Measurements from ENCODE around the gene OPN1MW. TPM values are rescaled to one million over a fixed set of nuclear protein-coding genes. Genes with fewer than 3 reads are reported as not detected.
"Not testable (repeated sequence)": the region's sequence is repeated elsewhere in the genome, so short reads cannot be mapped to it uniquely, and the experiment has no call there.

The OPN1MW gene
- total RNA-seq, 5 donors from 2014 or later (not counting 1 experiment from before 2014, with no cell fraction given) = not detected

GRCh38 chrX:154142386-154142785, 40.0 kb upstream of the OPN1MW start:
- ATAC-seq (replicated peaks in 1 of 4) (no peak), DNase-seq (no peak)
- Histone ChIP-seq H3K9me3 (no peaks in the 10 kb centered on the region), H3K4me3 (ENCODE audit: control insufficient read depth in 1 of 2, extremely low read depth in 1 of 2, low read length in 1 of 2) (no peak overlapping the region), H3K27me3 (replicated peaks in 1 of 2; ENCODE audit: control insufficient read depth in 2 of 2, extremely low read depth in 1 of 2, insufficient read depth in 2 of 2, low read length in 1 of 2) (no peaks in the 10 kb centered on the region), H3K27ac (ENCODE audit: low read length) (no peak overlapping the region), H3K36me3 (ENCODE audit: control insufficient read depth in 2 of 2, extremely low read depth in 1 of 2, insufficient read depth in 1 of 2, low read length in 1 of 2) (no peaks in the 10 kb centered on the region), H3K4me1 (ENCODE audit: control insufficient read depth in 1 of 2, extremely low read depth in 1 of 2, insufficient read depth in 2 of 2, low read length in 2 of 2) (peaks cover 0 to 10% of the 10 kb centered on the region in 2 experiments)
- H3K9me3 Mint-ChIP-seq = no peaks in the 10 kb centered on the region
- no CpG with 5 or more reads among the region's 8 CpGs for WGBS (ENCODE audit: insufficient coverage)
- H3K4me3 Mint-ChIP-seq = no peak overlapping the region
- peaks cover 0 to 5% of the 10 kb centered on the region in 2 donors for H3K27me3 Mint-ChIP-seq
- no peak overlapping the region for H3K27ac Mint-ChIP-seq
- H3K4me1 Mint-ChIP-seq = peaks cover 6 to 11% (median 11%) of the 10 kb centered on the region in 3 donors
- ChIA-PET POLR2A (no interaction called here), CTCF (interaction anchor here in 1 of 2 donors (0.7 kb wide), 1 partner anchor 46 kb away, joined by 3 read pairs; no protein-coding TSS in a partner anchor)
- no peaks in the 10 kb centered on the region for H3K36me3 Mint-ChIP-seq

- Mint-ChIP-seq H3K36me3 (no peaks in the 10 kb centered on the region), H3K9me3 (no peaks in the 10 kb centered on the region), H3K27ac (no peak overlapping the region), H3K4me3 (no peak overlapping the region), H3K27me3 (peaks cover 0 to 5% of the 10 kb centered on the region in 2 donors), H3K4me1 (peaks cover 2 to 11% (median 10%) of the 10 kb centered on the region in 3 donors)
- no peaks in the 10 kb centered on the region for H3K27me3 ChIP-seq (replicated peaks in 1 of 2; ENCODE audit: control insufficient read depth in 2 of 2, extremely low read depth in 1 of 2, insufficient read depth in 2 of 2, low read length in 1 of 2)
- H3K36me3 ChIP-seq (ENCODE audit: control insufficient read depth in 2 of 2, extremely low read depth in 1 of 2, insufficient read depth in 1 of 2, low read length in 1 of 2) = no peaks in the 10 kb centered on the region
- H3K4me3 ChIP-seq (ENCODE audit: control insufficient read depth in 1 of 2, extremely low read depth in 1 of 2, low read length in 1 of 2) = no peak overlapping the region
- no peak overlapping the region for H3K27ac ChIP-seq (ENCODE audit: low read length)
- ATAC-seq (replicated peaks in 1 of 4) = no peak
- no peak for DNase-seq
- peaks cover 0 to 4% of the 10 kb centered on the region in 2 experiments for H3K4me1 ChIP-seq (ENCODE audit: control insufficient read depth in 1 of 2, extremely low read depth in 1 of 2, insufficient read depth in 2 of 2, low read length in 2 of 2)
- POLR2A ChIA-PET = no interaction called here
- CTCF ChIA-PET = no interaction called here
- H3K9me3 ChIP-seq = no peaks in the 10 kb centered on the region
- WGBS (ENCODE audit: insufficient coverage) = 91% methylated on average over 16 of the region's 23 CpGs
Observed at GRCh38 chrX:154142950-154143745, 39.2 kb upstream of the OPN1MW start.

- H3K27ac ChIP-seq (ENCODE audit: low read length); H3K36me3 Mint-ChIP-seq; H3K27me3 ChIP-seq (replicated peaks in 1 of 2; ENCODE audit: control insufficient read depth in 2 of 2, extremely low read depth in 1 of 2, insufficient read depth in 2 of 2, low read length in 1 of 2); H3K9me3 Mint-ChIP-seq; H3K27me3 Mint-ChIP-seq; H3K27ac Mint-ChIP-seq; POLR2A ChIA-PET; ATAC-seq (replicated peaks in 1 of 4); H3K4me3 ChIP-seq (ENCODE audit: control insufficient read depth in 1 of 2, extremely low read depth in 1 of 2, low read length in 1 of 2); DNase-seq; H3K4me1 ChIP-seq (ENCODE audit: control insufficient read depth in 1 of 2, extremely low read depth in 1 of 2, insufficient read depth in 2 of 2, low read length in 2 of 2); H3K9me3 ChIP-seq; H3K4me3 Mint-ChIP-seq; CTCF ChIA-PET; H3K4me1 Mint-ChIP-seq; H3K36me3 ChIP-seq (ENCODE audit: control insufficient read depth in 2 of 2, extremely low read depth in 1 of 2, insufficient read depth in 1 of 2, low read length in 1 of 2): not testable (repeated sequence)
- WGBS (ENCODE audit: insufficient coverage) = 93% methylated on average over 3 of the region's 15 CpGs
Observed at GRCh38 chrX:154144010-154144409, 38.4 kb upstream of the OPN1MW start, which contains the start of gene OPN1LW. Gene OPN1LW (plus strand): TSS chrX:154144243. CDS start chrX:154144284, 41 bp downstream.

DNA sequence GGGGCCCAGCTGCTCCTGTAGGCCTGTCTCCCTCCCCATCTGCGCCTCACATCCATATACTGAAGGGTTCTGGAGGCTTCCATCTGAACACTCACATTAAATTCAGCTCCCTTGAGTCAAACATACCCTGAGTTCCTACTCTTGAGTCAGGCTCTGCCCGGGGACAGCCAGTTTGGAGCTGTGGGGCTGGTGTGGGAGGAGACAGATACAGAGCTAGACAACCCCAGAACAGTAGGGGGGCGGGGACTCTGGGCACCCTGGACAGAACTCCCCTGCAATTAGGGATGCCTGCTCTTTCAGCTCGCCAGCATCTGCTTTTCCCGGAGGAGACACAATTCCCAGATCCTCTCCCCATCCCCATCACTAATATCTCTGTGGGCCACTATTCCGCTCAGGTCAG, 31.4 kb upstream of the OPN1MW start:
- ATAC-seq (replicated peaks in 1 of 4); H3K36me3 Mint-ChIP-seq; H3K27ac ChIP-seq (ENCODE audit: low read length); H3K4me3 ChIP-seq (ENCODE audit: control insufficient read depth in 1 of 2, extremely low read depth in 1 of 2, low read length in 1 of 2); H3K4me1 Mint-ChIP-seq; H3K27me3 ChIP-seq (replicated peaks in 1 of 2; ENCODE audit: control insufficient read depth in 2 of 2, extremely low read depth in 1 of 2, insufficient read depth in 2 of 2, low read length in 1 of 2); H3K36me3 ChIP-seq (ENCODE audit: control insufficient read depth in 2 of 2, extremely low read depth in 1 of 2, insufficient read depth in 1 of 2, low read length in 1 of 2); H3K27me3 Mint-ChIP-seq; H3K4me1 ChIP-seq (ENCODE audit: control insufficient read depth in 1 of 2, extremely low read depth in 1 of 2, insufficient read depth in 2 of 2, low read length in 2 of 2); H3K4me3 Mint-ChIP-seq; H3K27ac Mint-ChIP-seq; POLR2A ChIA-PET; DNase-seq; H3K9me3 Mint-ChIP-seq; CTCF ChIA-PET; H3K9me3 ChIP-seq: not testable (repeated sequence)
- WGBS (ENCODE audit: insufficient coverage) = no CpG with 5 or more reads among the region's 6 CpGs

- H3K27ac ChIP-seq (ENCODE audit: low read length); H3K4me3 ChIP-seq (ENCODE audit: control insufficient read depth in 1 of 2, extremely low read depth in 1 of 2, low read length in 1 of 2); H3K27me3 Mint-ChIP-seq; H3K27ac Mint-ChIP-seq; H3K4me1 ChIP-seq (ENCODE audit: control insufficient read depth in 1 of 2, extremely low read depth in 1 of 2, insufficient read depth in 2 of 2, low read length in 2 of 2); H3K36me3 ChIP-seq (ENCODE audit: control insufficient read depth in 2 of 2, extremely low read depth in 1 of 2, insufficient read depth in 1 of 2, low read length in 1 of 2); H3K4me1 Mint-ChIP-seq; POLR2A ChIA-PET; H3K27me3 ChIP-seq (replicated peaks in 1 of 2; ENCODE audit: control insufficient read depth in 2 of 2, extremely low read depth in 1 of 2, insufficient read depth in 2 of 2, low read length in 1 of 2); DNase-seq; CTCF ChIA-PET; H3K36me3 Mint-ChIP-seq; H3K9me3 ChIP-seq; ATAC-seq (replicated peaks in 1 of 4); H3K9me3 Mint-ChIP-seq; H3K4me3 Mint-ChIP-seq: not testable (repeated sequence)
- WGBS (ENCODE audit: insufficient coverage) = 90% methylated on average over 2 of the region's 11 CpGs
Observed at GRCh38 chrX:154156221-154156620, 26.2 kb upstream of the OPN1MW start.

GRCh38 chrX:154157207-154157606, 25.2 kb upstream of the OPN1MW start:
- H3K27me3 Mint-ChIP-seq; H3K4me1 ChIP-seq (ENCODE audit: control insufficient read depth in 1 of 2, extremely low read depth in 1 of 2, insufficient read depth in 2 of 2, low read length in 2 of 2); H3K4me3 ChIP-seq (ENCODE audit: control insufficient read depth in 1 of 2, extremely low read depth in 1 of 2, low read length in 1 of 2); H3K9me3 ChIP-seq; H3K27me3 ChIP-seq (replicated peaks in 1 of 2; ENCODE audit: control insufficient read depth in 2 of 2, extremely low read depth in 1 of 2, insufficient read depth in 2 of 2, low read length in 1 of 2); H3K4me1 Mint-ChIP-seq; CTCF ChIA-PET; H3K27ac ChIP-seq (ENCODE audit: low read length); H3K36me3 Mint-ChIP-seq; ATAC-seq (replicated peaks in 1 of 4); DNase-seq; H3K9me3 Mint-ChIP-seq; H3K36me3 ChIP-seq (ENCODE audit: control insufficient read depth in 2 of 2, extremely low read depth in 1 of 2, insufficient read depth in 1 of 2, low read length in 1 of 2); H3K4me3 Mint-ChIP-seq; H3K27ac Mint-ChIP-seq; POLR2A ChIA-PET: not testable (repeated sequence)
- WGBS (ENCODE audit: insufficient coverage) = no CpG with 5 or more reads among the region's 2 CpGs
